Endothelial cell of umbilical vein (primary cell): ENCODE results near the gene HDAC9. TPM values are rescaled to one million over a fixed set of nuclear protein-coding genes. Genes with fewer than 3 reads are reported as not detected.
A peak's percentile ranks its signal among the peaks of the same experiment; 100 is the strongest.
"Not testable (repeated sequence)": the region's sequence is repeated elsewhere in the genome, so short reads cannot be mapped to it uniquely, and the experiment has no call there.

Experiments
- BruUV-seq: library from RNA; stranded (reverse); fragments of 400-500 nt; replicated peaks from 2 replicates; lab custom pipeline; 2021; lab: Mats Ljungman, UMichigan
- CTCF ChIA-PET: fragments of 300-600, 350-600 bp; sonication (Branson Sonifier 250); formaldehyde crosslinking; loops from one replicate; lab custom pipeline; 2021; ENCODE audit warnings: antibody characterized with exemption, inconsistent platforms; lab: Charles Lee
- POLR2A ChIA-PET: fragments of 300-600, 350-600 bp; sonication (Branson Sonifier 250); formaldehyde crosslinking; loops from one replicate; lab custom pipeline; 2021; ENCODE audit warnings: antibody characterized with exemption, inconsistent platforms; lab: Charles Lee
- DNase-seq: peaks from one replicate; pipeline ENCODE4 v3.0.0-alpha.2; 2011; ENCODE audit warnings: low read depth, low spot score
- FAIRE-seq: peaks from 2 replicates; lab custom pipeline; 2011; peaks lifted over from hg19 to GRCh38; lab: Jason Lieb, UNC
- H2AFZ ChIP-seq: 2 replicates; pipeline ENCODE4 v1.6.0; 2012; ENCODE audit warnings: low read depth, low read length, control low read depth, inconsistent platforms
- H3K27ac ChIP-seq: 2 replicates; pipeline ENCODE4 v1.5.1; 2011; ENCODE audit warnings: low read depth, mild to moderate bottlenecking, control low read depth, low read length, moderate library complexity; ENCODE audit not compliant: insufficient read depth
- H3K27me3 ChIP-seq, 2 experiments: 2 replicates each; pipeline versions ENCODE4 v1.6.0 to v1.6.1; 2011; ENCODE audit warnings: low read length in 2 of 2, mixed read lengths in 1 of 2; ENCODE audit not compliant: control insufficient read depth in 2 of 2, insufficient read depth in 2 of 2
- H3K36me3 ChIP-seq, 2 experiments: 2 replicates in 1 of 2; 3 replicates in 1 of 2; pipeline ENCODE4 v1.5.1; 2011; ENCODE audit warnings: low read length in 2 of 2, mild to moderate bottlenecking in 1 of 2, moderate library complexity in 1 of 2; ENCODE audit not compliant: control insufficient read depth in 2 of 2, insufficient read depth in 2 of 2; ENCODE audit errors: extremely low read depth in 1 of 2
- H3K4me1 ChIP-seq: 3 replicates; pipeline ENCODE4 v1.5.1; 2011; ENCODE audit warnings: mild to moderate bottlenecking, low read length; ENCODE audit not compliant: control insufficient read depth, insufficient read depth; ENCODE audit errors: extremely low read depth
- H3K4me2 ChIP-seq: 2 replicates; pipeline ENCODE4 v1.6.1; 2011; ENCODE audit warnings: low read length, control low read depth, mixed read lengths; ENCODE audit not compliant: insufficient read depth
- H3K4me3 ChIP-seq, 3 experiments: fragments of 200-600 bp in 1 of 3; sonication (generic), shearing (Covaris generic) in 1 of 3; replicated peaks in 1 of 3; 2 replicates each; pipeline ENCODE4 v1.5.1; 2011 to 2016; ENCODE audit warnings: control low read depth in 3 of 3, low read length in 3 of 3, mild to moderate bottlenecking in 2 of 3, inconsistent platforms in 1 of 3, low read depth in 1 of 3, moderate library complexity in 1 of 3; ENCODE audit not compliant: insufficient read depth in 1 of 3
- H3K79me2 ChIP-seq: 2 replicates; pipeline ENCODE4 v1.6.0; 2012; ENCODE audit warnings: low read length, inconsistent platforms; ENCODE audit not compliant: control insufficient read depth, insufficient read depth
- H3K9ac ChIP-seq: replicated peaks from 2 replicates; pipeline ENCODE3; 2011; ENCODE audit warnings: low read length, control low read depth; ENCODE audit not compliant: insufficient read depth; ENCODE audit errors: extremely low read depth
- H3K9me1 ChIP-seq: replicated peaks from 3 replicates; pipeline ENCODE4 v1.6.0; 2011; ENCODE audit warnings: mild to moderate bottlenecking, low read length; ENCODE audit not compliant: control insufficient read depth, insufficient read depth; ENCODE audit errors: extremely low read depth
- H3K9me3 ChIP-seq: replicated peaks from 2 replicates; pipeline ENCODE4 v1.5.1; 2012; ENCODE audit warnings: low read length, inconsistent platforms; ENCODE audit not compliant: control insufficient read depth, insufficient read depth
- H4K20me1 ChIP-seq: replicated peaks from 2 replicates; pipeline ENCODE3; 2011; ENCODE audit warnings: mild to moderate bottlenecking, low read length; ENCODE audit not compliant: control insufficient read depth, insufficient read depth; ENCODE audit errors: extremely low read depth
- FOS ChIP-seq: IDR thresholded peaks from 2 replicates; pipeline ENCODE4 v1.6.1; 2011; ENCODE audit warnings: mild to moderate bottlenecking, low read length, moderate library complexity, borderline replicate concordance; ENCODE audit not compliant: insufficient read depth
- GATA2 ChIP-seq: IDR thresholded peaks from 2 replicates; pipeline ENCODE4 v1.7.0; 2011; ENCODE audit warnings: low read depth, mild to moderate bottlenecking, moderate library complexity, mixed read lengths, low read length; ENCODE audit not compliant: insufficient read length, insufficient read depth
- dilution Hi-C: fragments of 300-500 bp; cut with MboI; formaldehyde crosslinking; loops from one replicate; pipeline ENCODE4 v1.15.0; 2019; ENCODE audit warnings: low sequenced_read_pairs; ENCODE audit not compliant: extremely low pct_ligation_motif_present
- intact Hi-C: fragments of 100-400 bp; cut with micrococcal nuclease; formaldehyde crosslinking; loops from one replicate; pipeline ENCODE4 v1.10.0; 2022
- polyA plus RNA-seq, 4 experiments: library from polyadenylated mRNA; depleted of rRNA in 3 of 4; stranded (reverse) in 3 of 4; unstranded in 1 of 4; fragments of >200 nt; gene quantifications; 2 replicates each; pipeline versions ENCODE4 v1.2.1 to v1.2.3, GENCODE V29; 2011 to 2012; ENCODE audit warnings: missing spikeins in 1 of 4
- total RNA-seq: library from RNA; stranded (reverse); gene quantifications from 2 replicates; pipeline ENCODE4 v1.2.3, GENCODE V29; 2021

HDAC9 gene
- total and polyA plus RNA-seq, 2 donors (not counting 3 experiments of a cell fraction or from before 2014, with no cell fraction given), result 1.8 to 11.6 TPM

- no peak overlapping the region for H3K4me2 ChIP-seq
- FAIRE-seq (peak; percentile 64), DNase-seq (peak; percentile 29)
Observed at GRCh38 chr7:18727115-18727870, 231.7 kb downstream of the HDAC9 start.

GRCh38 chr7:18736012-18736411 lies 240.5 kb downstream of the HDAC9 start:
- H3K27ac ChIP-seq, FAIRE-seq, H3K79me2 ChIP-seq, CTCF ChIA-PET, POLR2A ChIA-PET, dilution Hi-C loops, H3K4me1 ChIP-seq, H3K4me2 ChIP-seq, H2AFZ ChIP-seq, H3K4me3 ChIP-seq, intact Hi-C loops, H3K9ac ChIP-seq, DNase-seq, H3K9me1 ChIP-seq, H3K27me3 ChIP-seq, H3K9me3 ChIP-seq, H3K36me3 ChIP-seq, H4K20me1 ChIP-seq, BruUV-seq: not testable (repeated sequence)

More at GRCh38 chr7:18727115-18727870, 231.7 kb downstream of the HDAC9 start:
- peaks cover 4% of the 10 kb centered on the region for H3K4me1 ChIP-seq
- intact Hi-C loops (no loop called here), dilution Hi-C loops (no loop called here)
- CTCF ChIA-PET, result interaction anchor here (0.9 to 2.1 kb wide), 2 partner anchors 14 to 34 kb away, joined by 3 to 4 read pairs; no protein-coding TSS in a partner anchor
- H3K27ac ChIP-seq, result no peak overlapping the region
- peaks cover 3% of the 10 kb centered on the region for H3K9me1 ChIP-seq
- no peak overlapping the region for H3K9ac ChIP-seq
- TF ChIP-seq FOS (peak; percentile 47), GATA2 (no peak)
- H3K36me3 ChIP-seq, result no peaks in the 10 kb centered on the region
- H4K20me1 ChIP-seq, result no peaks in the 10 kb centered on the region
- no peaks in the 10 kb centered on the region for H3K9me3 ChIP-seq
- H2AFZ ChIP-seq, result peak overlapping the region; percentile 58
- no TSS peak for BruUV-seq
- no peak overlapping the region for H3K4me3 ChIP-seq
- H3K27me3 ChIP-seq, result no peaks in the 10 kb centered on the region
- H3K79me2 ChIP-seq, result no peaks in the 10 kb centered on the region
- POLR2A ChIA-PET, result no interaction called here
